Coronary artery (tissue), 2 donors: ENCODE data around the gene C4B.
"Not testable (repeated sequence)": the region's sequence is repeated elsewhere in the genome, so short reads cannot be mapped to it uniquely, and the experiment has no call there.

ENCODE experiments used
- DNase-seq: peaks from one replicate; pipeline ENCODE4 v3.0.0-alpha.2; 2017; ENCODE audit warnings: low spot score
- H3K27ac ChIP-seq, 2 donors: fragments of 200-600 bp; sonication (generic); one replicate each; pipeline ENCODE4 v1.5.1; 2016 to 2019
- H3K4me3 ChIP-seq: fragments of 200-600 bp; sonication (generic); 2 replicates; pipeline ENCODE4 v1.5.1; 2016; ENCODE audit warnings: mild to moderate bottlenecking, moderate library complexity
- TF ChIP-seq, protein P1 (sequence below): fragments of 200-600 bp; sonication (generic); IDR thresholded peaks from one replicate; pipeline ENCODE4 v1.5.1; 2019; ENCODE audit warnings: antibody characterized with exemption

The C4B gene

DNA sequence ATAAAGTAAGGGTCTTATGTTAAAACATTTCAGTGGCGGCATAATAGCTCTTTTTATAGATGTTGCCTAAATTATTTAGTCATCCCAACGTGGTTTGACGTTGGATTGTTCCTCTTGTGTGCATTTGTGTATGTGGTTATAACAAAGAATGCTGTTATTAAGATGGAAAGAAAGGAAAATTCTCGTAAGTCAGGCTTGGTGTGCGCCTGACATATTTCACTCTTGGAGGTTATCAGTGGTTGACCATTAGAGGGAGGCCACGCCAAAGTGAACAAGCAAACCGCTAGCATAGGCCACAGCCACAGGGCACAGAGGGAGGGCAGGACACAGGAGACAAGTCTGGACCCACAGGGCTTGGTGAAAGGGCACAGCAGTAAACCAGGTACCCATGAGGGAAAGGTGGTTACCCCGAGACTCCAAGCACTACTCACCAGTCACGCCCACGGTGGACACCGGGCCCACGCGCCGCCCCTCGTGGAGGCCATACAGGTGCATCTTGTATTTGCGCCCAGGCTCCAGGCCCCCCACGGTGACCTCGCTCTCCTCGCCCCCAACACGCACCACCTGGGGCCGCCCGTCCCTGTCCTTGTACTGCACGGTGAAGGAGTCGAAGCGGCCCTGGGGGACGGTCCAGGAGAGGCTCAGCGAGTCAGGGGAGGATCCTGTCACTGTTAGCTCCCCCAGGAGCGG, 46.5 kb downstream of the C4B start:
- no peak for DNase-seq
- no peak overlapping the region for H3K27ac ChIP-seq
- no peak overlapping the region for H3K4me3 ChIP-seq
- TF ChIP-seq, protein P1, sequence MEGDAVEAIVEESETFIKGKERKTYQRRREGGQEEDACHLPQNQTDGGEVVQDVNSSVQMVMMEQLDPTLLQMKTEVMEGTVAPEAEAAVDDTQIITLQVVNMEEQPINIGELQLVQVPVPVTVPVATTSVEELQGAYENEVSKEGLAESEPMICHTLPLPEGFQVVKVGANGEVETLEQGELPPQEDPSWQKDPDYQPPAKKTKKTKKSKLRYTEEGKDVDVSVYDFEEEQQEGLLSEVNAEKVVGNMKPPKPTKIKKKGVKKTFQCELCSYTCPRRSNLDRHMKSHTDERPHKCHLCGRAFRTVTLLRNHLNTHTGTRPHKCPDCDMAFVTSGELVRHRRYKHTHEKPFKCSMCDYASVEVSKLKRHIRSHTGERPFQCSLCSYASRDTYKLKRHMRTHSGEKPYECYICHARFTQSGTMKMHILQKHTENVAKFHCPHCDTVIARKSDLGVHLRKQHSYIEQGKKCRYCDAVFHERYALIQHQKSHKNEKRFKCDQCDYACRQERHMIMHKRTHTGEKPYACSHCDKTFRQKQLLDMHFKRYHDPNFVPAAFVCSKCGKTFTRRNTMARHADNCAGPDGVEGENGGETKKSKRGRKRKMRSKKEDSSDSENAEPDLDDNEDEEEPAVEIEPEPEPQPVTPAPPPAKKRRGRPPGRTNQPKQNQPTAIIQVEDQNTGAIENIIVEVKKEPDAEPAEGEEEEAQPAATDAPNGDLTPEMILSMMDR = no peak

DNA sequence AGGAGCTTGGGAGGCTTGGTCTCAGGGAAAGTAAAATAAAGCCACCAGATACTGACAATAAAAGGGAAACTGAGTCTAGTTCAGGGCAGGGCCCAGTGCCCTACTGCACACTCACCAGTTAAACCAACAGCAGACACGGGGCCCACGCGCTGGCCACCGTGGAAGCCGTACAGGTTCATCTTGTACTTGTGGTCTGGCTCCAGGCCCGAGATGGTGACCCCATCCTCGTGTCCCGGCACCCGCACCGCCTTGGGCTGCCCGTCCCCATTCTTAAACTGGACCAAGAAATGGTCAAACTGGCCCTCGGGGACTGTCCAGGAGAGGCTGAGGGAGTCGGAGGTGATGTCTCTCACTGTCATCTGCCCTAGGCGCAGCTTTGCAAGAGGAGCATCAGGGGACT, 50.1 kb downstream of the C4B start:
- TF ChIP-seq, protein P1 = no peak
- H3K27ac ChIP-seq = no peak overlapping the region
- no peak for DNase-seq
- no peak overlapping the region for H3K4me3 ChIP-seq

DNA sequence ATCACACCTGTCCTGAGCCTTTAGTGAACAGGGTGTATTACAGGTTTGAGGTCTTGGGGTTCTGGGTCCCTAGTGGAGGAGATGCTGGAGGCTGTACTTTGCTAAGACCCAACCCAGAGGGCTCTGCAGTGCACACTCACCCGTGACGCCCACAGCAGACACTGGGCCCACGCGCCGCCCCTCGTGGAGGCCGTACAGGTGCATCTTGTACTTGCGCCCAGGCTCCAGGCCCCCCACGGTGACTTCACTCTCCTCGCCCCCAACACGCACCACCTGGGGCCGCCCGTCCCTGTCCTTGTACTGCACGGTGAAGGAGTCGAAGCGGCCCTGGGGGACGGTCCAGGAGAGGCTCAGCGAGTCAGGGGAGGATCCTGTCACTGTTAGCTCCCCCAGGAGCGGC, 52.9 kb downstream of the C4B start:
- DNase-seq, H3K4me3 ChIP-seq: not testable (repeated sequence)
- peak overlapping the region in 1 of 2 donors; percentile 2 for H3K27ac ChIP-seq

DNA sequence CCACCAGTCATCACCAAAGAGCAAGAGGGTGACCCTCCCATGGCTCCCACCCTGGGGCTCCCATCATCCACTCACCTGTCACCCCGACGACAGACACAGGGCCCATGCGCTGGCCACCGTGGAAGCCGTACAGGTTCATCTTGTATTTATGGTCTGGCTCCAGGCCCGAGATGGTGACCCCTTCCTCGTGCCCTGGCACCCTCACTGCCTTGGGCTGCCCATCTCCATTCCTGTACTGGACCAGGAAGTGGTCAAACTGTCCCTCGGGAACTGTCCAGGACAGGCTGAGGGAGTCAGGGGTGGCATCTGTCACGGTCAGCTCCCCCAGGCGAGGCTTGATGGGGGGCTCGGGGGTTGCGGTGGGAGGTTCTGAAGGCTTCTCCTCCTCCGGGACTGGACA, 53.7 kb downstream of the C4B start:
- not testable (repeated sequence) for DNase-seq, H3K4me3 ChIP-seq
- H3K27ac ChIP-seq = peak overlapping the region in 1 of 2 donors; percentile 22

DNA sequence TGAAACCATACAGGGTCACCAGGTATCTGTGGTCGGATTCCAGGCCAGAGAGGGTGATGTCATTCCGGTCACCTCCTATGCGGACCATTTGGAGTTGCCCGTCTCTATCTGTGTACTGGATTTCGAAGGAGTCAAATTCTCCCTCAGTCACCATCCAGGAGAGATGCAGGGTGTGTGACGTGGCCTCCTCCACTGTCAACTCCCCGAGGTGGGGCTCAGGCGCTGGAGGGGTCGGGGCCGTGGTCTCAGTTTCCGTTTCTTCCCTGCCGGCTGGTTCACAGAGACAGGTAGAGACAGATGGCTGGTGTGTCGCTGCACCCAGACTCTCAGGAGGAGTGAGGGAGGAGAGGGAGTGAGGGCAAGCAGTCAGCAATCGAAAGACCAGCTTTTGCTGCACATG, 54.3 kb downstream of the C4B start:
- no peak for DNase-seq

DNA sequence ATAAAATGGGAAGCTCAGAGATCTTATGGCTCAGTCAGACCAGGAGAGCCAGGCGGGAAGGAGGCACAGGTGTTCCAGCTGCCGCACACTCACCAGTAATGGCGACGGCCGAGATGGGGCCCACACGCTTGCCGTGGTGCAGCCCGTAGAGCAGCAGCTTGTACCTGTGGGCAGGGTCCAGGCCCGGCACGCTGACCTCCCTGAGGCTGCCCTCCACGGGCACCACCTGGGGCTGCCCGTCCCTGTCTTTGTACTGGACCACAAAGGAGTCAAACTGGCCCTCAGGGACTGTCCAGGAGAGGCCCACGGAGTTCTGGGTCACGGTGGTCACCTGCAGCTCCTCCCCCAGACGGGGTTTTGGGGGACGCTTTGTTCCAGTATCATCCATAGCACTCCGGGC, 54.9 kb downstream of the C4B start:
- H3K4me3 ChIP-seq = no peak overlapping the region
- TF ChIP-seq, protein P1 = no peak
- DNase-seq = no peak
- peak overlapping the region in 1 of 2 donors; percentile 77 for H3K27ac ChIP-seq

More for the DNA sequence above, 54.3 kb downstream of the C4B start:
- no peak overlapping the region for H3K4me3 ChIP-seq
- H3K27ac ChIP-seq = peak overlapping the region in 1 of 2 donors; percentile 22
- TF ChIP-seq, protein P1 = no peak

DNA sequence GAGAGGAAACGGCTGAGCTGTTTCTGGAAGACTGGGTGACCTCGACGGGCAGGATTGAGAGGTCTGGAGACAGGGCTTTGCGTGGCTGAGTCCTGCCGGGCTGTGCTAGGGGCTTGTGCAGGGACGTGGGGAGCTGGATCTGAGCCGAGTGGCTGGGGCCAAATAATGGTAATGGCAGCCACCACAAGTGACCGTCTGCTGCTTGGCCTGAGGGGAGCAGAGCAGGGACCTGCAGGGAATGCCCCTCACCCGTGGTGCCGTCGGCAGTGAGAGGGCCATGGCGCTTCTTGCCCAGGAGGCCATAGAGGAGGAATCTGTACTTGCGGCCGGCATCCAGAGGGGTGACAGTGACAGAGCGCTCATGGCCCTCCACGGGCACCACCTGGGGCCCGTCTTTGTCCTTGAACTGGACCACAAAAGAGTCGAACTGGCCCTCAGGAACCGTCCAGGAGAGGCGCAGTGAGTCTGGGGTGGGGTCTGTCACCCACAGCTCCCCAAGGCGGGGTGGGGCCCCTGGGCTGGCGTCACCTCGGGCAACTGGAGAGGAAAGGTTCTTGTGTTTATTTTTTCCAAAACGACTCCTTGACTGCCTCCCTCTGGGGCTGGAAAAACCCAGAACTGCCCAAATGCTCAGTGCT, 55.4 kb downstream of the C4B start:
- TF ChIP-seq, protein P1 = no peak
- H3K27ac ChIP-seq = peak overlapping the region in 1 of 2 donors; percentile 77
- DNase-seq = no peak
- no peak overlapping the region for H3K4me3 ChIP-seq

DNA sequence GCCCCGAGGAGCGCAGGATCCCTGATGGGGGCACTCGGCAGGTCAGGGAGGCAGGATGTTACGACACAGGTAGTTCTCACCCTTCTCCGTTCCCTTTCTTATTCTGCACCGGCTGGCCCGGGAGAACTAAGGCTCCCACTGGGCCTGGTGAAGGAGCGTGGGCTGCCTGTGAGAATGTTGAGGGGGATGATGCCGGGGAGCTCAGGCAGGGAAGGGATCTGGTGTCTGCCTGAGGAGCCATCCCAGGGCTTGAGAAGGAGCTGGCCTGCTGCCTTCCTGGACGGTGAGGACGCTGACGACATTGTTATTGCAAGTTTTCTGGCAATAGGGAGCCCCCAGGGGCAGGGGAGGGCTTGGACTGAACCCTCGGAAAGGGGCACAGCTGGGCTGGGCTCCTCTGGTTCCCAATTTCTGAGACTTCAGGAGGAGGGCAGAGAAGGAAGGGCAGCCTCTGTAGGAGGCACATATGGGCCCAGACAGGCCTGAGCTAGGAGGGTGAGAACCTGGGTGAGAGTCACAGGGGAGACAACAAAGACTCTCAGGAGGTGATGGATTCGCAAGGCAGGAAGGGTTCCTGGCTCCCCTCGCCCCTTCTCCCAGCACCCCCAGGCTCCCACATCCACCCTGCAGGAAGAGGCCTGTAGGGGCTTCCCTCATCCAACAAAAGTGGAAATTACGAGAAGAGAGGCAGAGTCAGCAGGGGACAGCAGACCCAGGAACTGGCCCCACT, 56.4 kb downstream of the C4B start:
- TF ChIP-seq, protein P1 = no peak
- Histone ChIP-seq H3K27ac (peak overlapping the region; percentile 46 to 77), H3K4me3 (no peak overlapping the region)
- DNase-seq = no peak
